Left renal cortex interstitium (tissue), 4 donors: ENCODE results near the gene BTBD9. TPM values are rescaled to one million over a fixed set of nuclear protein-coding genes. Genes with fewer than 3 reads are reported as not detected.
"Not testable (repeated sequence)": the region's sequence is repeated elsewhere in the genome, so short reads cannot be mapped to it uniquely, and the experiment has no call there.

Source experiments
- DNase-seq, 4 donors: peaks; one replicate each; pipeline ENCODE4 v3.0.0-alpha.2; 2013; ENCODE audit warnings: low read depth in 4 of 4, low spot score in 2 of 4, missing footprints in 1 of 4
- polyA plus RNA-seq, 4 donors: library from polyadenylated mRNA; unstranded; fragments of 120-200 nt; gene quantifications; one replicate each; pipeline ENCODE4 v1.2.1, GENCODE V29; 2013; ENCODE audit not compliant: insufficient read length in 4 of 4

BTBD9 gene
- polyA plus RNA-seq, 4 donors, result 12.1 to 15.7 (median 12.9) TPM

DNA sequence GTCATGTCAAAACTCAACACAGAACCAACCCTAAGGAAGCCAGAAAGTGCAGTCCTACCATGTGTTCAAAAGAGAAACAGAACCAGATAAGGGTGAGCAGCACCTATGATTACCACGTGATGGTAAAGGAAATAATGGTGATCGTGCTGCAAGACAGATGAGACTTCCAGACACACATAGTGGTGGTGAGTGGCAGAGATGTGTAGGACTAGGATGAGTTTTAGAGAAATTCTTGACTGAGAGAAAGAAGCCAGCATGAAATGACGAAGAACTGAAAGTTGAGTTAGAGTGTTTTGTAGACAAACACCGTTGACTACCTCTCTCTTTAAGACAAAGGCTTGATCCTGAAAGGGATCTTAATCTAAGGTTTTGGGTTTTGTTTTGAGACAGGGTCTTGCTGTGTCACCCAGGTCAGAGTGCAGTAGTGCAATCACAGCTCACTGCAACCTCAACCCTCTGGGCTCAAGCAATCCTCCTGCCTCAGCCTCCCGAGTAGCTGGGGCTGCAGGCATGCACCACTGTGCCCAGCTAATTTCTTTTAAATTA is 10.6 kb upstream of the BTBD9 start:
- DNase-seq, result no peak

DNA sequence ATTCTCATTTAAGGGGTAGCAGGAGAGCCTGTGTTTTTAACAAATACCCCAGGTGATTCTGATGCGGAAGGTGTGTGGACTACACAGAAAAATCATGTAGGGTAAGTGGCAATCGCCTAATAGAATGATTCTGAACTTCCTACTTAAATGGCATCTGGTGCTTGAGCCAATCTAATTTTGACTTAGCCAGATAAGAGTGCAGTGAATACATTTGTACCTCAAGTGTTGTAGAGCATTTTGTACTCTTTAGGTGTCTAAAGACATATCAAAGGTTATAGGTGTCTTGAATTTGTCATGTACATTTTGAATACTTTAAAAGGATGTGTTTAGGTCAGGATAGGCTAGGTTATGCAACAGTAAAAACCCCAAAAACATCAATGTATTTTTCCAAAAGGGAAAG is 10.0 kb upstream of the BTBD9 start:
- no peak for DNase-seq

- DNase-seq, result no peak
Observed at GRCh38 chr6:38648629-38649028, 8.9 kb upstream of the BTBD9 start.

DNA sequence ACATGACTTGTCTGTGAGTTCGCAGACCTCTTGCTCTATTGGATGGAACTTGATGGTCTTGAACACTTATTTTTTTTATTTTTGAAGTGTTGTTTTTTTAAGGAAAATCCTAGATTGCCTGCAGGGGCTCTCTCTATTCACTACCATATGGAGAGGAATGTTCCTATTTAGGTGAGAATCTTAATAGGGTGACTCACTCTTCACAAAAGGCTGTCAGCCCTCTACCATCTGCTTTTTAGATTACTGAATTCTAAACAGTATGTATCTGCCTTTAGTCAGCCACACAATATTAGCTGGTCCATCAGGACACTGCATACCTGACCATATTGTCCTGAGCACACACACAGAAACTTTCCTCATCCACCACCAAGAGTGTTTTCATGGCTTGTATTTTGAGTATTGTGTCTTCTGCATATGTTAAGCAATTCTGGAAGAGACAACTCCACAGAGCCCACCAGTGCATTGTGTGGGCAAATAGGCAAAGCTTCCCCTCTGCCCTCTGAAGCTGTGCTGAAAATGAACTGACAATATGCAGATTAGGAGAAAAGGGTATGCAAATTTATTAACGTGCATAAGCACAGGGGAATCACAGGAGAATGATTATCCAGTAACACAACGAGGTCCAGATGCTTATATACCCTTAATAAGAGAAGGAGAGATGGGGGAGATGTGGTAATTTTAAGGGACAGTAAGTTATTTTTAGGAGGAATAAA is 6.6 kb upstream of the BTBD9 start:
- no peak for DNase-seq

GRCh38 chr6:38644951-38645350 is 5.2 kb upstream of the BTBD9 start:
- no peak for DNase-seq

DNA sequence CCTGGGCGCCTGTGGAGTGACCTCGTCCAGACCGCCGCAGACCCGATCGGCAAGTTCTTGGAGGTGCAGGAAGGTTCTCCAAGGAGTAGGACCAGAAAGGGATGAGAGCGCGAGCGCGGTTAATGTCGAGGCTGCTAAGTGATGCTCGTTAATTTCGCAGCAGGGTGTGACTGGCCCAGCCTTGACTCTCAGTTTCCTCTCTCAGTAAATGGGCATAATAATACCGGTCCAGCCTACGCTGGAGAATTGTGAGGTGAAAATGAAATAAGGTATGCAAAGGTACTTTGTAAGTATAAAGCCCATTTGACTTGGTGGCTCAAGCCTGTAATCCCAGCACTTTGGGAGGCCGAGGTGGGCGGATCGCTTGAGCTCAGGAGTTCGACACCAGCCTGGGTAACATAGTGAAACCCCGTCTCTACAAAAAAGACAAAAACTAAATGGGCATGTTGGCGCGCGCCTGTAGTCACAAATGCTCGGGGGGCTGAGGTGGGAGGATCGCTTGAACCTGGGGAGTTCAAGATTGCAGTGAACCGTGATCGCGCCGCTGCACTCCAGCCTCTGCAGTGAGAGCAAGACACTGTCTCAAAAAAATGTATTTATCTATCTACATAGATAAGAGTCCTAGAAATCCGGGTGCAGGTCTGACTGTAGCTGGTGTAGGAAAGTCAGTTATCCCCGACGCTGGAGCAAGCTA is 634 bp upstream of the BTBD9 start:
- DNase-seq, result peak in 1 of 4 donors; percentile 55

DNA sequence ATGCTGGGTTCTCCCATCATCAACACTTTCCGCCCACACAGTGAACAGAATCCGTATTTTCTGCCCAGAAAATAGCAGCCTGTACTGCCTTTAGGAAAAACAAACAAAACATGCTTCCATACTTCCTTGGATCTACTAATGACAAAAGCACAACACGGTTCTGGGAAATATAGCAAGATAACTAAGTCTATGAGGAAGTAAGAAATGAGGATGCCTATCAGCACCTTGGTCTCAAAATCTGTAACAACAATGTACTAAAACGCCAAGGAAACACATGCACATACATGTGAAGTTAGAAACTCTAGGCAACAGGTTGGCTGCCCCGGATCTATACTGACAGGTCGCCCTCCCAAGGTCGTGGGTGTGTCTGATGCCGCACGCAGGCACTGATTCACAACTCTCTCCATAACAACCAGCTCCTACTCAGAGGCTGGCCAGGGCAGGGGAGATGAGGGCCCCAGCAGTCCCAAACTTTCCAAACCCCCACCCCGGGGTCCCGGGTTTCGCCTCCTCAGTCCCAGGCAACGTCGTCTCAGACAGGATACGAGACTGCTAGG is 710 bp downstream of the BTBD9 start:
- peak in 2 of 4 donors; percentile 11 to 53 for DNase-seq

- DNase-seq, result no peak
Observed at GRCh38 chr6:38637756-38638155, 2.0 kb downstream of the BTBD9 start.

DNA sequence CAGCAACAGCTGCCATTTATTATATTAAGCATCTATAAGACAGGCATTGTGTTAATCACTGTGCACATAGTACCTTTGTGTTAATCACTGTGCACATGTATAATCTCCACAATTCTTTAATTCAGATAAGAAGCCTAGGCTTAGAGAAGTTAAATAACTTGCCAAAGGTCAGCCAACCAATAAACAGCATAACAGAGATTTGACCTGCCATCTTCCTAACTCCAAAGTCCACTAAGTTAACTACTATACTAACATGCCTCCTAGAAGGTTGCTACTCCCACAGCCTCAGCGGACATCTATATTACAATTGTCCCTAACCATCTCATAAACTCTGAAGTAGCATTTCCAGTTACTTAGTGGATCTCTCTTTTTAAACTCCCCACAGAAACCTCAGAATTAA is 3.7 kb downstream of the BTBD9 start:
- DNase-seq, result no peak

DNA sequence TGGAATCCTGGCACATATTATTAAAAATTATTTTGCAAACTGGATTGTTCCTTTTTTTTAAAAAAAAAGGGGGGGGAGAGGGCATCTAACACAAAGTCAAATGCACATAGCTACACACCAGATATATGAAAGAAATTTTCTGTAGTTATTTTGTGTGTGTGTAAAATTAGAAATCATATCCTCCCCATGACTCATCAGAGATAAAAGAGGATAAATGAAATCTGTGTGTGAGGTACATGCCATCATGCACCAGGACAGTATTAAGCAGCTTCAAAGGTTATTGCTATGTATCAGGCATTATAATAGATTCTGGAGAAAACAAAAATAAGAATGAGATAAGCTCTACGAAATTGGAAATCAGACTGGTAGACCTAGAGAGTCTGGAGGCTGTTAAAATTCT is 5.2 kb downstream of the BTBD9 start:
- DNase-seq, result no peak

GRCh38 chr6:38632490-38632889 is 7.2 kb downstream of the BTBD9 start:
- no peak for DNase-seq

GRCh38 chr6:38631186-38631783 is 8.4 kb downstream of the BTBD9 start:
- no peak for DNase-seq

GRCh38 chr6:38625217-38625616 is 14.5 kb downstream of the BTBD9 start:
- DNase-seq, result no peak

GRCh38 chr6:38619342-38619741 is 20.4 kb downstream of the BTBD9 start:
- not testable (repeated sequence) for DNase-seq

DNA sequence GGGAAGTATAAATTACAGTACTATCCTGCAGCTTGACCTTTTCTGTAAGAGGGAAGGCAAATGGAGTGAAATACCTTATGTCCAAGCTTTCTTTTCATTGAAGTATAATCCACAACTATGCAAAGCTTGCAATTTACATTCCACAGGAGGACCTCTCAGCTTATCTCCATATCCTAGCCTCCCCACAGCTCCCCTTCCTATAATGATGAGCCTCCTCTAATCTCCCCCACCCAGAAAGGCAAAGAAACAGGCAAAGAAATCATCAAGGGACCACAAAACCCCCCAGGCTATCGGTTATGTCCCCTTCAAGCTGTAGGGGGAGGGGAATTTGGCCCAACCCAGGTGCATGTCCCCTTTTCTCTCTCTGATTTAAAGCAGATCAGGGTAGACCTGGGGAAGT is 21.4 kb downstream of the BTBD9 start:
- DNase-seq, result not testable (repeated sequence)

- DNase-seq, result no peak
Observed at GRCh38 chr6:38617856-38618255, 21.9 kb downstream of the BTBD9 start.

- no peak for DNase-seq
Observed at GRCh38 chr6:38612143-38612965, 27.4 kb downstream of the BTBD9 start.

- no peak for DNase-seq
Observed at GRCh38 chr6:38610050-38610625, 29.6 kb downstream of the BTBD9 start.

GRCh38 chr6:38604700-38605099 is 35.0 kb downstream of the BTBD9 start:
- no peak for DNase-seq

DNA sequence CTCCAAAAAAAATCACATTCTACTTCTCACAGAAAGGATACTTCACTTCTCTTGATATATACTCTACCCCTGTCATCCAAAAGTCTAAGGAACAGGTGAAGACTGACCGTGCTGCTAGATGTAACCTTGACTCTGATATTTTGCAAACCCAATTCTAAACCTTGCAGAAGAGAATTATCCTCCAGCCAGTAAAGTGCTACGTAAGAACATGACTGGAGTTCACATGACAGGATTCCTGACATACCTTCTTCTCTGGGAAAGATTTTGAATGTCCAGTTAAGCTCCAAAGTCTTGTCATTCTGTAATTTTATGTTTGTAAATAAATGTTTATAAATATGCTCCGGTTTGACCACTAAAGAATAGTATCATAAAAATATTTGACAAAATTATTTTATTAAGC is 35.8 kb downstream of the BTBD9 start:
- no peak for DNase-seq
